ENCODE measurements around the gene PDCD1.

DNA sequence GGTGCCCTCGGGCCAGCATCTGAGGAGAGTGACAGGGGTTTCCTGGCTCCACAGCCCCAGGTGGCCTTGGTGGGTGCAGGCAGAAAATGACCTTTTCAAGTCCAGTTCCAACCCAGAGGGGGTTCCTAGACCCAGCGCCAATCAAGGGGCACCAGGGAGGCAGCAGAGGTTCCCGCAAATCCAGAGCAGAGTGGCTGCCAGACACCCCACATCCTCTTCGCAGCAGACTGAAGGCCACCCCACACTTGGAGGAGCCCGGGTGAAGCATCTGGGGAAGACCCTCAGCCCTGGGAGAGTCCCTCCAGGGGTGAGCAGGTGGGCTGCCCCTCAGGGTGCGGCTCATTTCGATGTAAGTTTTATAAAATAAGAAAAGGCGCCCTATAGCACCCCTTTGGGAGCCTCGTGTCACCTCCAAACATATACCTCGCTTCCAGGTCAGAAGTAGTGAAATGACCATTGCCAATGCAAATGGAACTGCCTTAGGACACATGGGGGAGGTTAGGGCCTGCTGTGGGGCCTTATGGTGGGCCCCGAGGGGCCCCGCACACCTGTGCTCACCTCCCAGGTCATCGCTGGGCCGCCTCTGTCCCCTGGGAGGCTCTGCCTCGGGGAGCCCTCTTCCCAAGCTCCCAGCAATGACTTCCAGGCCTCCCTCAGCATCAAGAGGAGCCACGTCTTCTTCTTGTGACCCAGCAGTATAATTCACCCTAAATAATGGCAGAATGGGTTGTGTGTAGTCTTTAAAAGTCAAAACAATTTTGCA, 21.8 kb upstream of the PDCD1 start:
- TF ChIP-seq, protein P1, sequence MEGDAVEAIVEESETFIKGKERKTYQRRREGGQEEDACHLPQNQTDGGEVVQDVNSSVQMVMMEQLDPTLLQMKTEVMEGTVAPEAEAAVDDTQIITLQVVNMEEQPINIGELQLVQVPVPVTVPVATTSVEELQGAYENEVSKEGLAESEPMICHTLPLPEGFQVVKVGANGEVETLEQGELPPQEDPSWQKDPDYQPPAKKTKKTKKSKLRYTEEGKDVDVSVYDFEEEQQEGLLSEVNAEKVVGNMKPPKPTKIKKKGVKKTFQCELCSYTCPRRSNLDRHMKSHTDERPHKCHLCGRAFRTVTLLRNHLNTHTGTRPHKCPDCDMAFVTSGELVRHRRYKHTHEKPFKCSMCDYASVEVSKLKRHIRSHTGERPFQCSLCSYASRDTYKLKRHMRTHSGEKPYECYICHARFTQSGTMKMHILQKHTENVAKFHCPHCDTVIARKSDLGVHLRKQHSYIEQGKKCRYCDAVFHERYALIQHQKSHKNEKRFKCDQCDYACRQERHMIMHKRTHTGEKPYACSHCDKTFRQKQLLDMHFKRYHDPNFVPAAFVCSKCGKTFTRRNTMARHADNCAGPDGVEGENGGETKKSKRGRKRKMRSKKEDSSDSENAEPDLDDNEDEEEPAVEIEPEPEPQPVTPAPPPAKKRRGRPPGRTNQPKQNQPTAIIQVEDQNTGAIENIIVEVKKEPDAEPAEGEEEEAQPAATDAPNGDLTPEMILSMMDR (conservative IDR thresholded peaks at IDR 0.05 in 1 of 2, IDR thresholded peaks at IDR 0.05 in 1 of 2; ENCODE audit: extremely low read depth in 1 of 2, insufficient read depth in 1 of 2, low read depth in 1 of 2, low read length in 2 of 2) = no peak
- no peak for TF ChIP-seq EZH2 (IDR thresholded peaks at IDR 0.05; ENCODE audit: borderline replicate concordance, low read length)
